Left cardiac atrium (tissue), 4 donors: ENCODE results near the gene ANKZF1. TPM values are rescaled to one million over a fixed set of nuclear protein-coding genes. Genes with fewer than 3 reads are reported as not detected.

Experiments used
- ATAC-seq, 2 donors: fragments of 200-7000 bp; cut with Tn5 transposase; one replicate each; pipeline ENCODE4 v1.9.1; 2020; ENCODE audit warnings: mild to moderate bottlenecking in 2 of 2, moderate library complexity in 2 of 2
- DNase-seq: peaks from one replicate; pipeline ENCODE4 v3.0.0-alpha.2; 2020
- intact Hi-C, 2 donors: fragments of 100-400 bp; cut with DNase I; formaldehyde crosslinking; loops; one replicate each; pipeline versions ENCODE4 v1.14.1 to v1.15.1; 2022 to 2023
- total RNA-seq, 2 donors: library from RNA; stranded (reverse); fragmentation: NEBNext Ultra II Directional; extraction: Animal tissue kit (Norgen Biotek cat#: 25700); gene quantifications; one replicate each; pipeline ENCODE4 v1.2.1, GENCODE V29; 2021
- donor health status: DM: no; HTN: yes; CAD: no.
- donor health status: DM: no; HTN: yes; CAD: no; lungs with severe emphysema.
- donor health status: DM: yes; HTN: yes; CAD: no.
- donor health status: Dilated cardiomyopathy.

Gene ANKZF1
- total RNA-seq, 2 donors from 2014 or later: 16.0 to 20.3 TPM

- intact Hi-C loops: no loop called here
- no peak for DNase-seq
- ATAC-seq: no peak
Observed at GRCh38 chr2:219272356-219272755, 42.8 kb downstream of the ANKZF1 start.

- ATAC-seq: peak in 1 of 2 donors; percentile 29
- DNase-seq: no peak
- intact Hi-C loops: no loop called here
Observed at GRCh38 chr2:219272995-219273394, 43.4 kb downstream of the ANKZF1 start.

GRCh38 chr2:219273937-219274336 lies 44.3 kb downstream of the ANKZF1 start:
- DNase-seq (no peak), ATAC-seq (peak in 1 of 2 donors; percentile 31)
- intact Hi-C loops: no loop called here

GRCh38 chr2:219274361-219274921 lies 44.8 kb downstream of the ANKZF1 start:
- intact Hi-C loops: no loop called here
- ATAC-seq: peak in 1 of 2 donors; percentile 3
- DNase-seq: no peak

- peak; percentile 76 for DNase-seq
- intact Hi-C loops: loop anchor here in 1 of 2 donors (2.0 kb wide), 1 partner anchor 17 kb away; no protein-coding TSS in a partner anchor
- peak; percentile 6 to 9 for ATAC-seq
Observed at GRCh38 chr2:219277703-219278654, 48.4 kb downstream of the ANKZF1 start.

- intact Hi-C loops: loop anchor here in 1 of 2 donors (2.0 kb wide), 1 partner anchor 16 kb away; no protein-coding TSS in a partner anchor
- ATAC-seq (no peak), DNase-seq (no peak)
Observed at GRCh38 chr2:219278655-219279150, 49.1 kb downstream of the ANKZF1 start.

GRCh38 chr2:219279151-219279915 lies 49.7 kb downstream of the ANKZF1 start, which contains the start of gene DNAJB2:
Gene DNAJB2 (plus strand): TSS chr2:219279366. CDS start chr2:219279834, 468 bp downstream.
- ATAC-seq (peak; percentile 95 to 98), DNase-seq (peak; percentile 99)
- intact Hi-C loops: loop anchor here in 1 of 2 donors (2.0 kb wide), 1 partner anchor 15 kb away; no protein-coding TSS in a partner anchor

GRCh38 chr2:219279916-219280516 lies 50.4 kb downstream of the ANKZF1 start:
- intact Hi-C loops: loop anchor here in 1 of 2 donors (2.0 kb wide), 1 partner anchor 15 kb away; no protein-coding TSS in a partner anchor
- DNase-seq: no peak
- no peak for ATAC-seq

GRCh38 chr2:219280651-219281050 lies 51.0 kb downstream of the ANKZF1 start:
- intact Hi-C loops: no loop called here
- ATAC-seq (no peak), DNase-seq (no peak)

GRCh38 chr2:219281588-219281987 lies 52.0 kb downstream of the ANKZF1 start:
- no peak for ATAC-seq
- intact Hi-C loops: no loop called here
- no peak for DNase-seq

- ATAC-seq (no peak), DNase-seq (no peak)
- intact Hi-C loops: no loop called here
Observed at GRCh38 chr2:219282375-219282774, 52.8 kb downstream of the ANKZF1 start.

GRCh38 chr2:219282943-219283581 lies 53.5 kb downstream of the ANKZF1 start:
- no peak for ATAC-seq
- intact Hi-C loops: no loop called here

GRCh38 chr2:219284501-219285372 lies 55.1 kb downstream of the ANKZF1 start:
- no peak for DNase-seq
- intact Hi-C loops: no loop called here
- no peak for ATAC-seq

More at GRCh38 chr2:219282943-219283581, 53.5 kb downstream of the ANKZF1 start:
- DNase-seq: no peak

GRCh38 chr2:219285373-219285735 lies 55.7 kb downstream of the ANKZF1 start:
- ATAC-seq (no peak), DNase-seq (no peak)
- intact Hi-C loops: no loop called here

GRCh38 chr2:219285894-219286425 lies 56.4 kb downstream of the ANKZF1 start:
- ATAC-seq (peak; percentile 10 to 64), DNase-seq (no peak)
- intact Hi-C loops: no loop called here
